KOPT-K1 (cell line): ENCODE results near the gene SNX22.
"Not testable (repeated sequence)": the region's sequence is repeated elsewhere in the genome, so short reads cannot be mapped to it uniquely, and the experiment has no call there.

ENCODE experiments used
- H3K27ac ChIP-seq: fragments of 200-600 bp; sonication (generic); 2 replicates; pipeline ENCODE4 v1.5.1; 2016; ENCODE audit warnings: antibody characterized with exemption, mild to moderate bottlenecking, low read depth, low read length; ENCODE audit not compliant: poor library complexity, severe bottlenecking
- H3K36me3 ChIP-seq: fragments of 200-600 bp; sonication (generic); 2 replicates; pipeline ENCODE4 v1.5.1; 2017; ENCODE audit warnings: antibody characterized with exemption, mild to moderate bottlenecking, low read length, moderate library complexity; ENCODE audit not compliant: insufficient read depth
- H3K9me3 ChIP-seq: fragments of 200-600 bp; sonication (generic); 2 replicates; pipeline ENCODE4 v1.5.1; 2017; ENCODE audit warnings: antibody characterized with exemption, low read length, mild to moderate bottlenecking; ENCODE audit not compliant: insufficient read depth, poor library complexity, severe bottlenecking

The SNX22 gene

GRCh38 chr15:64151727-64152506 lies at the start of gene SNX22:
Gene SNX22 (plus strand): TSS chr15:64151731. CDS start chr15:64151776, 45 bp downstream.
- Histone ChIP-seq H3K27ac (no peak within 1 kb of the TSS), H3K9me3 (no peaks in the 10 kb centered on the region), H3K36me3 (peaks cover 29% of the 10 kb centered on the region)

GRCh38 chr15:64102497-64102896 lies 49.0 kb upstream of the SNX22 start:
- Histone ChIP-seq H3K9me3 (no peaks in the 10 kb centered on the region), H3K36me3 (no peaks in the 10 kb centered on the region), H3K27ac (no peak overlapping the region)

- Histone ChIP-seq H3K9me3 (no peaks in the 10 kb centered on the region), H3K36me3 (no peaks in the 10 kb centered on the region), H3K27ac (no peak overlapping the region)
Measured at GRCh38 chr15:64105113-64105704, 46.3 kb upstream of the SNX22 start.

- no peak overlapping the region for H3K27ac ChIP-seq
- H3K36me3 ChIP-seq = peaks cover under 1% of the 10 kb centered on the region
Measured at GRCh38 chr15:64107337-64107736, 44.2 kb upstream of the SNX22 start.

GRCh38 chr15:64110108-64110701 lies 41.3 kb upstream of the SNX22 start:
- H3K27ac ChIP-seq, H3K9me3 ChIP-seq: not testable (repeated sequence)
- H3K36me3 ChIP-seq = peaks cover 29% of the 10 kb centered on the region

More at GRCh38 chr15:64107337-64107736, 44.2 kb upstream of the SNX22 start:
- H3K9me3 ChIP-seq = no peaks in the 10 kb centered on the region

- H3K9me3 ChIP-seq = no peaks in the 10 kb centered on the region
- no peak overlapping the region for H3K27ac ChIP-seq
- peaks cover 37% of the 10 kb centered on the region for H3K36me3 ChIP-seq
Measured at GRCh38 chr15:64110950-64111678, 40.4 kb upstream of the SNX22 start.

- no peak overlapping the region for H3K27ac ChIP-seq
- H3K36me3 ChIP-seq = peaks cover 43% of the 10 kb centered on the region
Measured at GRCh38 chr15:64111679-64112050, 39.9 kb upstream of the SNX22 start.

GRCh38 chr15:64112073-64112772 lies 39.3 kb upstream of the SNX22 start:
- H3K36me3 ChIP-seq = peaks cover 49% of the 10 kb centered on the region

More at GRCh38 chr15:64111679-64112050, 39.9 kb upstream of the SNX22 start:
- H3K9me3 ChIP-seq = no peaks in the 10 kb centered on the region

GRCh38 chr15:64112904-64113303 lies 38.6 kb upstream of the SNX22 start:
- no peaks in the 10 kb centered on the region for H3K9me3 ChIP-seq
- H3K36me3 ChIP-seq = peaks cover 55% of the 10 kb centered on the region
- H3K27ac ChIP-seq = no peak overlapping the region

More at GRCh38 chr15:64112073-64112772, 39.3 kb upstream of the SNX22 start:
- Histone ChIP-seq H3K27ac (no peak overlapping the region), H3K9me3 (no peaks in the 10 kb centered on the region)

GRCh38 chr15:64117759-64118487 lies 33.6 kb upstream of the SNX22 start:
- H3K36me3 ChIP-seq = peaks cover 99% of the 10 kb centered on the region

GRCh38 chr15:64120322-64120721 lies 31.2 kb upstream of the SNX22 start:
- H3K9me3 ChIP-seq, H3K27ac ChIP-seq: not testable (repeated sequence)
- H3K36me3 ChIP-seq = peaks cover 97% of the 10 kb centered on the region

More at GRCh38 chr15:64117759-64118487, 33.6 kb upstream of the SNX22 start:
- Histone ChIP-seq H3K27ac (no peak overlapping the region), H3K9me3 (no peaks in the 10 kb centered on the region)

- no peaks in the 10 kb centered on the region for H3K9me3 ChIP-seq
- peaks cover 95% of the 10 kb centered on the region for H3K36me3 ChIP-seq
- no peak overlapping the region for H3K27ac ChIP-seq
Measured at GRCh38 chr15:64121614-64122013, 29.9 kb upstream of the SNX22 start.

GRCh38 chr15:64122444-64122843 lies 29.1 kb upstream of the SNX22 start:
- Histone ChIP-seq H3K36me3 (peaks cover 95% of the 10 kb centered on the region), H3K27ac (no peak overlapping the region), H3K9me3 (no peaks in the 10 kb centered on the region)

- H3K27ac ChIP-seq = no peak overlapping the region
- H3K9me3 ChIP-seq = no peaks in the 10 kb centered on the region
- peaks cover 95% of the 10 kb centered on the region for H3K36me3 ChIP-seq
Measured at GRCh38 chr15:64122936-64123351, 28.6 kb upstream of the SNX22 start.
